ENCODE results near the gene AFDN.

GRCh38 chr6:167827583-167828324 lies 1.0 kb downstream of the AFDN start:
- TF ChIP-seq CTCF (conservative IDR thresholded peaks at IDR 0.05; ENCODE audit: low read depth, low read length): no peak
- no peak for TF ChIP-seq EZH2 (IDR thresholded peaks at IDR 0.05; ENCODE audit: borderline replicate concordance, low read depth, low read length, poor library complexity, severe bottlenecking)
